GM21723 (cell line): Measurements from ENCODE around the gene APPBP2.
A peak's percentile ranks its signal among the peaks of the same experiment; 100 is the strongest.

ENCODE experiments used
- ATAC-seq: cut with Tn5 transposase; IDR thresholded peaks from one replicate; pipeline ENCODE4 v1.9.1; 2021; ENCODE audit warnings: mild to moderate bottlenecking, moderate library complexity; ENCODE audit not compliant: unreplicated experiment

The APPBP2 gene

DNA sequence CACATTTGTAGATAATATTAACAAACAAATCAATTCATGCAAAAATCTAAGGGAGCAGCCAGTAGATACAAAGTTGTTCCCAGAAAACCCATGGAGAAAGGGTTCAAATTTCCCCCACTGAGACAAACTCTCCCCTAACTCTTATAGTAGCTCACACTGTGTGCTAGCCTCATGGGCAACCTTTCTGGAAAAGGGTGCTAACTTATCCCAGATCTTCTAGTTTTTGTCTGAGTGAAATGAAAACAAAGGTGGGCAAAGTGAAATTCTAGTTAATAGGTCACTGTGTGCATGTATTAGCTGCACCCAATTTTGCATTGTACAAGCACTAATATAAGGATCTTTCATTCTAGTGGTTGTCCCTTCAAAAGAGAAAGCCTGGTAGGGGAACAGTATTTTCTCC lies 124.2 kb downstream of the APPBP2 start:
- no peak for ATAC-seq

DNA sequence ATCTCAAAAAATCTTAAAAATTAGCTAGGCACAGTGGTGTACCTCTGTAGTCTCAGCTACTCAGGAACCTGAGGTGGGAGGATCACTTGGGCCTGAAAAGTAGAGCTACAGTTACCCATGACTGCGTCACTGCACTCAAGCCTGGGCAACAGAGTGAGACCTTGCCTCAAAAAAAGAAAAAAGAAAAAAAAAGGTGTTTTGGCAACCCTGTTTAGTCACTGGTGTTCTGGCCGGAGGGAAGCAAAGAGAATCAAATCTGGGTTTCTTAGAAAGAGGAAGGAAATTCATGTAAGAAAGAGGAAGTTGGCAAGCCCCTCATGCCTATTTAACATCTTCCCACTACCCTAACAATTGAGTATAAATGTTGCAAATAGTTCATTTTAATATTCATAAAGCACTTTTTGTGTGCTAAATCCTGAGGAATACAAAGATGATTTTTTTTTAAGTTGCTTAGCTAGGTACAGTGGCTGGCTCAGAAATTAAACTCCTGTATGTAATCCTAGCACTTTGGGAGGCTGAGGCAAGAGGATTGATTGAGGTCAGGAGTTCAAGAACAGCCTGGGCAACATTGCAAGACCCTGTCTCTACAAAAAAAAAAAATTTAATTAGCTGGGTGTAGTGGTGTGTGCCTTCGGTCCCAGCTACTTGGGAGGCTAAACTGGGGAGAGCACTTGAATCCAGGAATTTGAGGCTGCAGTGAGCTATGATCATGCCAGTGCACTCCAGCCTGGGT lies 127.6 kb downstream of the APPBP2 start:
- ATAC-seq, result peak; percentile 58

GRCh38 chr17:60396412-60396811 lies 129.6 kb downstream of the APPBP2 start:
- ATAC-seq, result no peak

- no peak for ATAC-seq
Measured at GRCh38 chr17:60395508-60396065, 130.5 kb downstream of the APPBP2 start.

DNA sequence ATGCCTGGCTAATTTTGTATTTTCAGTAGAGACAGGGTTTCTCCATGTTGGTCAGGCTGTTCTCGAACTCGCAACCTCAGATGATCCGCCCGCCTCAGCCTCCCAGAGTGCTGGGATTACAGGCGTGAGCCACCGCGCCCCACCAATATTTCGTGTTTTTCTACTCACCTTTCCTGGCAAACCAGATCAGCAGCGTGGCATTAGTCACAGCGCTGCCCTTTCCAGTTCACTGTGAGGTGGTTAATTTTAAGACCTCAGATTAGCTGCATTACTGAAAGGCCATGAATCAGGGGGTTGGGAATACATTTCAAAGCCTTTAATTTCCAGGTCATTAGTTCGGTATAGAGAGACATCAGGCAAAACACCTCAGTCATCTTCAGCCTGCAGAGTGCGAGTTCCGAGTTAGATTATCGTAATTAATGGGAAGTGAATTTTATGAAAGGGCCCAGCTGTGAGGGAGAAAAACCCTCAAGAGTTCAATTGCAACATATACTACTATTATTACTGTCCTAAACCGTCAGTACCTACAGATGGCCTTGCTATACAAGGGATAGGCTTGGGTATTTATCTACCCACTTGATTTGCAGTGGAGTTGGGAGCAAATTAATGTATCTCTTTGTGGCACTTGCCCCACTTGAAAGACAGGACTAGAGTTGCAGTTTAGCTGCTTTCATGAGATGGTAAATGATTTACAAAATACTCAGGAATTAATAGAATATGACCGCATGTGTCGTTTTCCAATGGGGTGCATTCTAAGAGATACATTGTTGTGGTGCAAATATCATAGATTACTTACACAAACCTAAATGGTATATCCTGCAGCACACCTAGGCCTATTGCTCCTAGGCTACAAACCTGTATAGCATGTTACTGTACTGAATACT lies 132.0 kb downstream of the APPBP2 start:
- ATAC-seq, result no peak
